ENCODE data around the gene GNG7. TPM values are rescaled to one million over a fixed set of nuclear protein-coding genes. Genes with fewer than 3 reads are reported as not detected.
"Not testable (repeated sequence)": the region's sequence is repeated elsewhere in the genome, so short reads cannot be mapped to it uniquely, and the experiment has no call there.

Gene GNG7
- total RNA-seq, 2 donors from 2014 or later: 12.3 to 12.4 TPM

DNA sequence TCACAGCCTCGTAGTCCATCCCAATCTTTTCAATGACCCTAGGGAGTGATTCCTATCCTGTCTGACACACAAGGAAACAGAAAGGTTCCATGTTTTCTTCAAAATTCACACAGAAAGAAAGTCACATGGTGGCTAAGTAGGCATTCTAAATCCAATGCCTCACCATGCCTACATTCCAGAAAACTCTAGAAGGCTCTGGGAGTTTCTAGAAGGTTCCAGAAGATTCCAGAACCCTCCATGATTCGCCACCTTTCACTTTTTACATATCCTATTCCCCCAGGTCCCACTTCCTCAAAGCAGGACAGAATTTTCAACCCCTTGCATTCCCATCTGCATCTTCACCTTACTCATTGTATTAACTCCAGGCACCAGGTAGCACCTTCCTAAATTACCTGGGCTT lies 23.1 kb downstream of the GNG7 start:
- H3K27ac Mint-ChIP-seq: no peak overlapping the region
- peaks cover 6% of the 10 kb centered on the region for H3K9me3 Mint-ChIP-seq
- no peak for DNase-seq
- Histone ChIP-seq H3K27ac (ENCODE audit: low read depth, low read length) (no peak overlapping the region), H3K4me3 (ENCODE audit: low read length) (no peak overlapping the region), H3K27me3 (ENCODE audit: control insufficient read depth, insufficient read depth, low read length, poor library complexity, severe bottlenecking) (no peaks in the 10 kb centered on the region), H3K36me3 (ENCODE audit: control insufficient read depth, insufficient read depth, low read length) (no peaks in the 10 kb centered on the region), H3K4me1 (ENCODE audit: control insufficient read depth, insufficient read depth, low read length) (no peaks in the 10 kb centered on the region), H3K9me3 (ENCODE audit: control insufficient read depth, low read length) (no peaks in the 10 kb centered on the region), H3K9ac (ENCODE audit: extremely low read depth, low read length, poor library complexity, severe bottlenecking) (no peak overlapping the region)
- H3K36me3 Mint-ChIP-seq (ENCODE audit: low read depth): peaks cover 15% of the 10 kb centered on the region
- TF ChIP-seq, protein P1, sequence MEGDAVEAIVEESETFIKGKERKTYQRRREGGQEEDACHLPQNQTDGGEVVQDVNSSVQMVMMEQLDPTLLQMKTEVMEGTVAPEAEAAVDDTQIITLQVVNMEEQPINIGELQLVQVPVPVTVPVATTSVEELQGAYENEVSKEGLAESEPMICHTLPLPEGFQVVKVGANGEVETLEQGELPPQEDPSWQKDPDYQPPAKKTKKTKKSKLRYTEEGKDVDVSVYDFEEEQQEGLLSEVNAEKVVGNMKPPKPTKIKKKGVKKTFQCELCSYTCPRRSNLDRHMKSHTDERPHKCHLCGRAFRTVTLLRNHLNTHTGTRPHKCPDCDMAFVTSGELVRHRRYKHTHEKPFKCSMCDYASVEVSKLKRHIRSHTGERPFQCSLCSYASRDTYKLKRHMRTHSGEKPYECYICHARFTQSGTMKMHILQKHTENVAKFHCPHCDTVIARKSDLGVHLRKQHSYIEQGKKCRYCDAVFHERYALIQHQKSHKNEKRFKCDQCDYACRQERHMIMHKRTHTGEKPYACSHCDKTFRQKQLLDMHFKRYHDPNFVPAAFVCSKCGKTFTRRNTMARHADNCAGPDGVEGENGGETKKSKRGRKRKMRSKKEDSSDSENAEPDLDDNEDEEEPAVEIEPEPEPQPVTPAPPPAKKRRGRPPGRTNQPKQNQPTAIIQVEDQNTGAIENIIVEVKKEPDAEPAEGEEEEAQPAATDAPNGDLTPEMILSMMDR (conservative IDR thresholded peaks at IDR 0.05): no peak
- H3K4me3 Mint-ChIP-seq: no peak overlapping the region
- no peaks in the 10 kb centered on the region for H3K4me1 Mint-ChIP-seq
- H3K27me3 Mint-ChIP-seq (ENCODE audit: insufficient read depth): peaks cover 10% of the 10 kb centered on the region
- WGBS, 2 experiments (ENCODE audit: insufficient coverage in 1 of 2, insufficient read length in 1 of 2): 91 to 97% methylated on average over 2 of the region's 2 CpGs

DNA sequence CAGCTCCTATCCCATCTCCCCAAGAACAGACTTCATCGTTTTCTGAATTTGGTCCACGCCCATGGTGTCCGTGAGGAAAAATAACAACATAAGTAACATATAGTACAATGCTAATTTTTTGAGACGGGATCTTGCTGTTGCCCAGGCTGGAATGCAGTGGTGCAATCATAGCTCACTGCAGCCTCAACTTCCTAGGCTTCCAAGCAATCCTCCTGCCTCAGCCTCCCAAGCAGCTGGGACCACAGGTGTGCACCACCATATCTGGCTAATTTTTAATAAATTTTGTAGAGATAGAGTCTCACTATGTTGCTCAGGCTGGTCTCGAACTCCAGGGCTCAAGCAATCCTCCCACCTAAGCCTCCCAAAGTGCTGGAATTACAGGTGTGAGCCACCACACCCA lies 23.5 kb downstream of the GNG7 start:
- H3K9me3 Mint-ChIP-seq; H3K9ac ChIP-seq (ENCODE audit: extremely low read depth, low read length, poor library complexity, severe bottlenecking); H3K4me1 Mint-ChIP-seq; H3K36me3 ChIP-seq (ENCODE audit: control insufficient read depth, insufficient read depth, low read length); H3K27me3 ChIP-seq (ENCODE audit: control insufficient read depth, insufficient read depth, low read length, poor library complexity, severe bottlenecking); H3K4me3 ChIP-seq (ENCODE audit: low read length); H3K4me1 ChIP-seq (ENCODE audit: control insufficient read depth, insufficient read depth, low read length); DNase-seq; H3K4me3 Mint-ChIP-seq; H3K27ac Mint-ChIP-seq; H3K27ac ChIP-seq (ENCODE audit: low read depth, low read length); H3K9me3 ChIP-seq (ENCODE audit: control insufficient read depth, low read length): not testable (repeated sequence)
- WGBS, 2 experiments (ENCODE audit: insufficient coverage in 1 of 2, insufficient read length in 1 of 2): 86 to 94% methylated on average over 4 to 5 of the region's 5 CpGs
- Mint-ChIP-seq H3K36me3 (ENCODE audit: low read depth) (peaks cover 15% of the 10 kb centered on the region), H3K27me3 (ENCODE audit: insufficient read depth) (peaks cover 10% of the 10 kb centered on the region)

DNA sequence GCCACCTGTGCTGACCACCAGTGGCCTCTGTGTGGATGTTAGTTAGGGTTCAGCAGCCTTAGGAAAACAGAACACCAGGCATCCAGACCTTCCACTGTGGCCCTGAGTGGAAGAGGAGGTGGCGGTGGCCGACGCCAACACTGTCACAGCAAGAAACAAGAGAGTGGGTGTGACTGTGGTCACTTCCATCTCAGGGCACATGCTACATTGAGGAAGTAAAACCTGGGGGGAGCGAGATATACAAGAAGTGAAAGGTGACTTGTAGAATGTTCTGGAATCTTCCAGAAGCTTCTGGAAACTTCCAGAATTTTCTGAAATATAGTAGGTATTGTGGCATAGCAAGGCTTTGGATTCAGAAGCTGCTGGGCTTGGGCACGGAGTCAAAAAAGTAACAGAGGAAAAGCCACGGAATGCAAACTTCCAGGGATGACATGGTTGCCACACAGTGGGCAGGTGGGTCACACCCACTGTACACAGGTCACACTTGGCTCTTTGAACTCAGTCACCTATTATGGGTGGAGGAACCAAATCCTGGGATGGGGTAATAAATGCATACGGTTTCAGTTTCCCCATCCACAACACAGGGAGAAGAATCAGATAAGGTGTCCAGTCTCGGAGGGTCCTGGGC lies 24.3 kb downstream of the GNG7 start:
- no peak overlapping the region for H3K9ac ChIP-seq (ENCODE audit: extremely low read depth, low read length, poor library complexity, severe bottlenecking)
- no peaks in the 10 kb centered on the region for H3K4me1 ChIP-seq (ENCODE audit: control insufficient read depth, insufficient read depth, low read length)
- no peak for DNase-seq
- no peaks in the 10 kb centered on the region for H3K4me1 Mint-ChIP-seq
- H3K4me3 ChIP-seq (ENCODE audit: low read length): no peak overlapping the region
- TF ChIP-seq, protein P1 (conservative IDR thresholded peaks at IDR 0.05): no peak
- WGBS, 2 experiments (ENCODE audit: insufficient coverage in 1 of 2, insufficient read length in 1 of 2): 94 to 97% methylated on average over 5 to 8 of the region's 8 CpGs
- H3K9me3 ChIP-seq (ENCODE audit: control insufficient read depth, low read length): no peaks in the 10 kb centered on the region
- H3K9me3 Mint-ChIP-seq: peaks cover 6% of the 10 kb centered on the region
- no peak overlapping the region for H3K27ac ChIP-seq (ENCODE audit: low read depth, low read length)
- no peak overlapping the region for H3K4me3 Mint-ChIP-seq
- H3K36me3 Mint-ChIP-seq (ENCODE audit: low read depth): peaks cover 15% of the 10 kb centered on the region
- H3K27me3 Mint-ChIP-seq (ENCODE audit: insufficient read depth): peaks cover 10% of the 10 kb centered on the region
- no peaks in the 10 kb centered on the region for H3K36me3 ChIP-seq (ENCODE audit: control insufficient read depth, insufficient read depth, low read length)
- no peak overlapping the region for H3K27ac Mint-ChIP-seq
- no peaks in the 10 kb centered on the region for H3K27me3 ChIP-seq (ENCODE audit: control insufficient read depth, insufficient read depth, low read length, poor library complexity, severe bottlenecking)

DNA sequence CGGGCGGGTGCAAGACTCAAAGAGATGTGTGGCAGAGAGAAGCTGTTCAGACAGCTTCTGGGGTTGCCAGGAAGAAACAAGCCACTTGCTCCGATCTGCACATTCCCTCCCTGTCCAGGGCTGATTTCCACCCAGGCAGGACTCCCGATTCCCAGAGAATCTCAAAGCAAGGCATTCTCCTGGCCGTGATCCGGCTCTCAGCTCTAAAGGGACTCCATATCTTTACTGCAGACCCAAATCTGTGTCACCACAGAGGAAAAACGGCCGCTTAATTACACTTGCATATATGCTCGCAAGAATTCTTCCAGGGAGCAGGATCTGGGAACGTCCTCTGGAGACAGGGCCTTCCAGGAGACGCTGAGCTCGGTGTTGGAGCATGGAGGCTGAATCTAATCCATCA lies 25.7 kb downstream of the GNG7 start:
- no peaks in the 10 kb centered on the region for H3K9me3 ChIP-seq (ENCODE audit: control insufficient read depth, low read length)
- 88 to 92% methylated on average over 8 to 12 of the region's 12 CpGs for WGBS, 2 experiments (ENCODE audit: insufficient coverage in 1 of 2, insufficient read length in 1 of 2)
- peaks cover 10% of the 10 kb centered on the region for H3K27me3 Mint-ChIP-seq (ENCODE audit: insufficient read depth)
- H3K9ac ChIP-seq (ENCODE audit: extremely low read depth, low read length, poor library complexity, severe bottlenecking): no peak overlapping the region
- no peak overlapping the region for H3K4me3 ChIP-seq (ENCODE audit: low read length)
- H3K4me1 ChIP-seq (ENCODE audit: control insufficient read depth, insufficient read depth, low read length): no peaks in the 10 kb centered on the region
- no peak overlapping the region for H3K27ac Mint-ChIP-seq
- peaks cover 15% of the 10 kb centered on the region for H3K36me3 Mint-ChIP-seq (ENCODE audit: low read depth)
- no peaks in the 10 kb centered on the region for H3K4me1 Mint-ChIP-seq
- H3K36me3 ChIP-seq (ENCODE audit: control insufficient read depth, insufficient read depth, low read length): no peaks in the 10 kb centered on the region
- peaks cover 6% of the 10 kb centered on the region for H3K9me3 Mint-ChIP-seq
- H3K4me3 Mint-ChIP-seq: no peak overlapping the region
- TF ChIP-seq, protein P1 (conservative IDR thresholded peaks at IDR 0.05): no peak
- H3K27me3 ChIP-seq (ENCODE audit: control insufficient read depth, insufficient read depth, low read length, poor library complexity, severe bottlenecking): no peaks in the 10 kb centered on the region
- no peak for DNase-seq
- H3K27ac ChIP-seq (ENCODE audit: low read depth, low read length): no peak overlapping the region
